HPDE6-E6E7 (cell line): ENCODE measurements around the gene NEU3.
A peak's percentile ranks its signal among the peaks of the same experiment; 100 is the strongest.
"Not testable (repeated sequence)": the region's sequence is repeated elsewhere in the genome, so short reads cannot be mapped to it uniquely, and the experiment has no call there.

Experiments
- DNase-seq: peaks from one replicate; pipeline ENCODE4 v3.0.0; 2011; ENCODE audit warnings: missing footprints; ENCODE audit errors: extremely low spot score

NEU3 gene

GRCh38 chr11:74984730-74985129 is 4.0 kb upstream of the NEU3 start:
- DNase-seq: no peak

DNA sequence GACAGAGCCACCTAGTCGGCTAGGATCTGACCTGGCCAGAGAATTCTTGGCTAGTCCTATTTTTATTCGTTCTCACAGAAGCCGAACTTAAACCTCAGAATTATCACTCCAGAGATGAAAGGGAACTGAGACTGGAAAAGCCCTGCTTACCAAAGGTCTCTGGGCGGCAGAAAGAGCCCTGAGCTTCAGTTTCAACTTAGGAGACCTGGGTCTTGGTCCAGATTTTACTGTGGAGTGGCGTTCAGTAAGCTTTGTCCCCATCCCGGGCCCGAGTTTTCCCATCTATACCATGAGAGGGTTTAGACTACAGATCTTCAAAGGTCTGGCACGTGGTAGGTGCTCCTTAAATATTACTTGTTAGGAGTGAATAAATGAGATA is 516 bp downstream of the NEU3 start:
- DNase-seq: no peak

DNA sequence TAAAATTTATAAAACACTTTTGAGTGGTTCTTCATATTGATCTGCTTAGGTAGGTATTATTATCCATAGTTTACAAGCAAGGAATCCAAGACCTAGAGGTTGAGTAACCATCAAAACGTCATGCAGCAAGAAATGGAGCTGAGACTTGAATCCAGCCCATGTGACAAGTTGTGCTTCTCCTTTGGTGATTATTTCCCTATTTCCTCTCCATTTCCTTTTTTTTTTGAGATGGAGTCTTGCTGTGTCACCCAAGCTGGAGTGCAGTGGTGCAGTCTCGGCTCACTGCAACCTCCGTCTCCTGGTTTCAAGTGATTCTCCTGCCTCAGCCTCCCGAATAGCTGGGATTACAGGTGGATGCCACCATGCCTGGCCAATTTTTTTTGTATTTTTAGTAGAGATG is 1.4 kb downstream of the NEU3 start:
- not testable (repeated sequence) for DNase-seq

DNA sequence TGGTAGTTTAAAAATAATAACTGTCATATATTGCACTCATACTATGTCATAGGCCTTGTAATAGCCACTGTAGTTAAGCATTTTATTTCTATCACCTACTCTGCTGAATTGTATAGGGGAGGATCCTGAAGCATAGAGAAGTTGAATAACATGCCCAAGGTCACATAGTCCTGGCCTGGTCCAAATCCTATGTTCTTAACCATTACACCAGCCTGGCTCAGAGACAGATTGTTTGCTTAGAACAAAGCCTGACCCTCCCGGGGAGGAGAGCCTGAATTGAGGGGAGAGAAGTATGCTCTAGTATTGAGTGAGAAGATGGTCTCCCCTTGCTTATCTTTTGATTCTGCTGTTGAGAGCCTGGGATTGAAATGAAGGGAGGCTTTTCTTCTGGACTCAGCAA is 2.2 kb downstream of the NEU3 start:
- DNase-seq: no peak

DNA sequence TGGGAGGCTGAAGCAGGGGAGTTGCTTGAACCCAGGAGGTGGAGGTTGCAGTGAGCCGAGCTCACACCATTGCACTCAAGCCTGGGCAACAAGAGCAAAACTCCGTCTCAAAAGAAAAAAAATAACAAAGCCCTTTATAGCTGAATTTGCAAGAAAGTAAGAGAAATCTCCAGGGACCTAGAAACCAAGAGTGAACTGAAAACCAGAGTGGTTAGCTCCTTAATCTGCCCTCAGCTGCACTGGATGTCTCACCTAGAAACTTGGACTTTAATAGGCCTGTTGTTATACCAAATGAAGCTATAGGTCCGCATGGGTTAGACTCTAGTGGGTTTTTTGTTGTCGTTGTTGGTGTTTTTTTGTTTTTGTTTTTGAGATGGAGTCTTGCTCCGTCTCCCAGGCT is 4.1 kb downstream of the NEU3 start:
- no peak for DNase-seq

GRCh38 chr11:75000975-75001354 is 12.2 kb downstream of the NEU3 start:
- no peak for DNase-seq

- no peak for DNase-seq
These were observed 13.0 kb downstream of the NEU3 start for GRCh38 chr11:75001686-75002085.

GRCh38 chr11:75002516-75002915 is 13.8 kb downstream of the NEU3 start:
- DNase-seq: no peak

GRCh38 chr11:75004215-75004614 is 15.5 kb downstream of the NEU3 start:
- no peak for DNase-seq

DNA sequence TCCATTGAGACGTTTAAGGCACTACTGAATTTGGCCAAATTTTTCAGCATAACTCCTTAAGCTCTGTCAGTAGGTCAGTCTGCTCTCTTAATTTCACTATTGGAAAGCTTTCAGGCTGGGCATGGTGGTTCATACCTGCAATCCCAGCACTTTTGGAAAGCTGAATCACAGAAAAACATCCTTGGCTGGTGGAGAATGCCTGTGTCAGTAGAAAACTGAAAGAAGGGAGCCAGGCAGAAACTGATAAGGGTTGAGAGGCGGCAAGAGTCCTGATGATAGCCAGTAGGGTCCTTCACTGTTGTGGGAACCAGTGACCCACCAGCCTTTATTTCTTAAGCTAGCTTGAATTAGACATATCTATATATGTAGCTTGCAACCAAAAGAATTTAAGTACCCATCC is 22.6 kb downstream of the NEU3 start:
- DNase-seq: no peak

DNA sequence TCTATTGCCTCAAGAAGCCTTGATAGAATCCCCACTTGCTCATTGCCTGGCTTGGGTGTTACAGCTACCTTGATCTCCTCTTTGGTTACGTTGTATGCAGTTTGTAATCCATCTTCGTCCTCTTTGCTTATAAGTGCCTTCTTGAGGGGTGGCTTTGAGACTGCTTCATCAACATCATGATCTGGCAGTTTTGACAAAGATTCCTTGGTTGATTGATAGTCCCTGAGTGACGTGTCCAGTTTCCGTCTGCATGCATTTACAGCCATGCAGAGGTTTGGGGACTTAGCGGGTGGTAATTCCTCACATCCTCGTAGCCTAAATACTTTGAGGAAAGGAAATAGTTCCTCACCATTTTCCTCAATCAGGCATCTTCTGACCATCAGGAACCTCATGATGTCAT is 23.1 kb downstream of the NEU3 start:
- DNase-seq: no peak

GRCh38 chr11:75013051-75013450 is 24.3 kb downstream of the NEU3 start:
- DNase-seq: no peak

DNA sequence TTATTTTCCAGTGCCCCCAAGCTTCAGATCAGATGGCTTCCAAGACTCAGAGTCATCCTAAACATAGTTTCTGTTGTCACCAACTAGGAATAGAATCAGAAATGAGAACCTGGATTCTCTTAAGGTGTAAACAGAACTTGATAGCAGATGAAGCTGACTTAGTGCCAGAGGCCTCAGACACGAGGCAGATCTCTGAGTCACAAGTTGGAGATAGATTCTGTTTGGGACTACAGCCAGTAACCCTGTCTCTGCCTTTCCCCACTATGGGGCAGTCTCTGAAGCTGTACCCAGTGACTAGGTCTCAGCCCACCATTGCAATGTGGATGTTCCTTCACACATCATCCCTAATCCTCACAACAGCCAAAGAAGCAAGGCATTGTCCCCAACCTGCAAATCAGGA is 25.4 kb downstream of the NEU3 start:
- peak; percentile 50 for DNase-seq

DNA sequence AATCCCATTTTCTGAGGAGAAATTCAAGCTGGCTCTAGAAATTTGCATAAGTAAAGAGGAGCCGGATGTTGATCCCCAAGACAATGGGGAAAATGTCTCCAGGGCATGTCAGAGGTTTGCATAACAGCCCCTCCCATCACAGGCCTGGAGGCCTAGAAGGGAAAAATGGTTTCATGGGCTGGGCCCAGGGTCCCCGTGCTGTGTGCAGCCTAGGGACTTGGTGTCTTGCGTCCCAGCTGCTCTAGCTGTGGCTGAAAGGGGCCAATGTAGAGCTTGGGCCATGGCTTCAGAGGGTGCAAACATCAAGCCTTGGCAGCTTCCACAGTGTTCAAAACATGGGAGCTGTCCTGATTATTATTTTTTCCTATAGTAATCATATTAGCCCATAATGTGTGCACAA is 30.5 kb downstream of the NEU3 start:
- not testable (repeated sequence) for DNase-seq

DNA sequence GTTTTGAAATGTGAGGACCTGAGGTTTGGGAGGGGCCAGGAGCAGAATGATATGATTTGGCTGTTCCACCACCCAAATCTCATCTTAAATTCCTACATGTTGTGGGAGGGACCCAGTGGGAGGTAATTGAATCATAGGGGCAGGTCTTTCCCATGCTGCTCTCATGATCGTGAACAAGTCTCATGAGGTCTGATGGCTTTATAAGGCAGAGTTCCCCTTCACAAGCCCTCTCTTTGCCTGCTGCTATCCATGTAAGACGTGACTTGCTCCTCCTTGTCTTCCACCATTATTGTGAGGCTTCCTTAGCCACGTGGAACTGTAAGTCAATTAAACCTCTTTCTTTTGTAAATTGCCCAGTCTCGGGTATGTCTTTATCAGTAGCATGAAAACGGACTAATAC is 31.6 kb downstream of the NEU3 start:
- DNase-seq: not testable (repeated sequence)

GRCh38 chr11:75022296-75022695 is 33.6 kb downstream of the NEU3 start:
- DNase-seq: no peak

- DNase-seq: peak; percentile 76
These were observed 34.1 kb downstream of the NEU3 start for GRCh38 chr11:75022759-75023396.

- no peak for DNase-seq
These were observed 34.8 kb downstream of the NEU3 start for GRCh38 chr11:75023446-75024067.

DNA sequence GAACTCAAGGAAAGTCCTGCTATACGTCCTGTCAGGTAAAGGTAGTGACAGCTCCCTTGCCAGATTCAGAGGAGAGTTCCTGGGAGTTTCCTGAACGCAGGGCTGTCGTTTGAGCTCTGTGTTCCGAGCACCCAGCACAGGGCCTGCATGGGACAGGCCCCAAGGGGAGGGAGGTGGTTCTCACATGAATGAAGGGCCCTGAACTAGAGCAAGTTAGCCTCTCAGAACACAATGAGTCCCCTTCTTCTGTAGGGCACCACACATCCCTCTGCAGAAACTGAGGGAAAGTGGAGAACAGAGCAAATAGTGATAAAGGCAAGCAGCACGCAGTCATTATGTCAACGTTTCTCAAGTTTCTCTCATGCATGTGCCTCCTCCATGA is 35.3 kb downstream of the NEU3 start:
- no peak for DNase-seq

DNA sequence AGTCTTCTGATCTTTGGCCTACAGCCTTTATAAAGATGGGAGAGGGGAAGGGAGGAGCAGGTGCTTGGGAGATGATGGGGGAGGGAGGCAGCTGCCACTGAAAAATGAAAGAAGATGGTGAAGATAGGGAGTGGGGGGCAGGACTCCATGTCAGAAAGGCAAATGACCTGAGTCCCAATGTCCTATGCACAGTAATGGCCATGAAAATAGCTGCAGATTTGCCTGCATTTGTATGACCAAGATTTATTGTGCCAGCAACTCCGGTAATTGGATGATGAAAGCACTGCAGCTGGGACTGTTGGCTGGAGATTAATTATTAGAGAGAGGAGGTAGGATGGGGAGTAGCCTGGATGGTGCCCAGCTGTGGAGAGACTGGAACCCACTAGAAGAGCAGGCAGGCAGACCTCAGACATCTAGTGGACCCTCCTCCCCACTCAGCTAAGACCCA is 36.1 kb downstream of the NEU3 start:
- no peak for DNase-seq

DNA sequence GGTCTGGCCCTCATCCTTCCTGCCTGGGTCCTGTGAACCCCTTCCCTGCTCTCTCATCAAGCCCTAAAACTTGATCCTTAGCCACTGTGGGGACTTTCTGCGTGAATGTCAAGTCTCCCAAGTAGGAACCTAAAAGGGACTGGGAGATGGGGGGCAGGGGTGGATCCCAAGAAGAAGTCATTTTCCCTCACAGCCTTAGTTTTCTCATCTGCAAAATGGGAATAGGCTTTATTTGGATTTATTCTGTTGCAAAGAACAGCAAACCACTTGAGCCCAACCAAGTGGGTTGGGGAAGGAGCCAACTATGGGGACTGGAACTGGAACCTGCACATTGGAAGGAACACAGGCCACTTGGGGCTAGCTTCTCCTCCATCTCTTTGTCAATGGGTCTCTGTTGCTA is 36.8 kb downstream of the NEU3 start:
- DNase-seq: no peak

GRCh38 chr11:75028321-75028720 is 39.6 kb downstream of the NEU3 start:
- no peak for DNase-seq

DNA sequence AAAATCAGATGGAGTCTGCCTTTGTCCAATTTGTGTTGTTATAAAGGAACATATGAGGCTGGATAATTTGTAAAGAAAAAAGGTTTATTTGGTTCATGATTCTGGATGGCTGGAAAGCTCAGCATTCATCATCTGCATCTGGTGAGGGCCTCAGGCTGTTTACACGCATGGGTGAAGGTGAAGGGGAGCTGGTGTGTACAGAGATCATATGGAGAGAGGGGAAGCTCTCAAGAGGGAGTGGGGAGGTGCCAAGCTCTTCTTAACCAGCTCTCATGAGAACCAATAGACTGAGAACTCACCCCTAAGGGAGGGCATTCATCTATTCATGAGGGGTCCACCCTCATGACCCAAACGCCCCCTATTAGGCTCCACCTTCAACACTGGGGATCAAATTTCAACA is 40.0 kb downstream of the NEU3 start:
- no peak for DNase-seq
